ENCODE data around the gene ZNF771. TPM values are rescaled to one million over a fixed set of nuclear protein-coding genes. Genes with fewer than 3 reads are reported as not detected.
A peak's percentile ranks its signal among the peaks of the same experiment; 100 is the strongest.

ZNF771 gene
- 1 to 10 TPM; 4.2 to 6.4 (median 4.9) TPM for polyA plus RNA-seq

- WGBS, 3 donors: 0 to 1% (median 1%) methylated on average over 49 to 65 of the region's 65 CpGs
- H3K27ac ChIP-seq (ENCODE audit: low read depth, low read length): no peak within 1 kb of the TSS
These were observed at the start of gene ZNF771 for GRCh38 chr16:30407102-30407803. Gene ZNF771 (plus strand): TSS chr16:30407606. CDS start chr16:30408054, 448 bp downstream.

GRCh38 chr16:30357715-30358576, 49.5 kb upstream of the ZNF771 start:
- no peak overlapping the region for H3K27ac ChIP-seq (ENCODE audit: low read depth, low read length)
- WGBS, 3 donors: 84 to 87% (median 85%) methylated on average over 35 to 37 of the region's 37 CpGs

- 88 to 94% (median 93%) methylated on average over 9 of the region's 9 CpGs for WGBS, 3 donors
- no peak overlapping the region for H3K27ac ChIP-seq (ENCODE audit: low read depth, low read length)
These were observed 48.8 kb upstream of the ZNF771 start for GRCh38 chr16:30358577-30358936.

- WGBS, 3 donors: 89 to 91% (median 90%) methylated on average over 28 of the region's 28 CpGs
These were observed 48.2 kb upstream of the ZNF771 start for GRCh38 chr16:30358990-30359870.

GRCh38 chr16:30359871-30360170, 47.6 kb upstream of the ZNF771 start:
- no peak overlapping the region for H3K27ac ChIP-seq (ENCODE audit: low read depth, low read length)
- WGBS, 3 donors: 82 to 87% (median 85%) methylated on average over 6 of the region's 6 CpGs

More at GRCh38 chr16:30358990-30359870, 48.2 kb upstream of the ZNF771 start:
- H3K27ac ChIP-seq (ENCODE audit: low read depth, low read length): no peak overlapping the region

GRCh38 chr16:30361180-30361579, 46.2 kb upstream of the ZNF771 start:
- H3K27ac ChIP-seq (ENCODE audit: low read depth, low read length): no peak overlapping the region
- 93 to 97% (median 94%) methylated on average over 7 of the region's 7 CpGs for WGBS, 3 donors

- H3K27ac ChIP-seq (ENCODE audit: low read depth, low read length): no peak overlapping the region
- 83 to 89% (median 87%) methylated on average over 10 of the region's 10 CpGs for WGBS, 3 donors
These were observed 42.2 kb upstream of the ZNF771 start for GRCh38 chr16:30365200-30365599.

GRCh38 chr16:30366511-30366910, 40.9 kb upstream of the ZNF771 start:
- 75 to 85% (median 82%) methylated on average over 4 of the region's 4 CpGs for WGBS, 3 donors
- no peak overlapping the region for H3K27ac ChIP-seq (ENCODE audit: low read depth, low read length)

GRCh38 chr16:30367349-30368009, 39.9 kb upstream of the ZNF771 start:
- no peak overlapping the region for H3K27ac ChIP-seq (ENCODE audit: low read depth, low read length)
- WGBS, 3 donors: 47 to 62% (median 56%) methylated on average over 10 of the region's 10 CpGs

GRCh38 chr16:30368122-30368791, 39.1 kb upstream of the ZNF771 start:
- H3K27ac ChIP-seq (ENCODE audit: low read depth, low read length): no peak overlapping the region
- WGBS, 3 donors: 6% methylated on average over 8 of the region's 8 CpGs

- no peak overlapping the region for H3K27ac ChIP-seq (ENCODE audit: low read depth, low read length)
- WGBS, 3 donors: 6 to 14% (median 8%) methylated on average over 4 of the region's 4 CpGs
These were observed 38.7 kb upstream of the ZNF771 start for GRCh38 chr16:30368792-30369090.

- peak overlapping the region; percentile 36 for H3K27ac ChIP-seq (ENCODE audit: low read depth, low read length)
- WGBS, 3 donors: 0 to 1% (median 1%) methylated on average over 43 to 45 of the region's 45 CpGs
These were observed 38.1 kb upstream of the ZNF771 start for GRCh38 chr16:30369091-30369937.

- H3K27ac ChIP-seq (ENCODE audit: low read depth, low read length): no peak overlapping the region
- WGBS, 3 donors: 1 to 2% (median 1%) methylated on average over 16 to 76 of the region's 76 CpGs
These were observed 37.4 kb upstream of the ZNF771 start for GRCh38 chr16:30369938-30370455.

GRCh38 chr16:30370456-30371247, 36.8 kb upstream of the ZNF771 start, which contains the start of gene TBC1D10B:
Gene TBC1D10B (minus strand): TSS chr16:30370494. CDS start chr16:30370183, 311 bp downstream.
- H3K27ac ChIP-seq (ENCODE audit: low read depth, low read length): peak within 1 kb of the TSS; percentile 36
- WGBS, 3 donors: 0% methylated on average over 40 of the region's 40 CpGs

GRCh38 chr16:30371248-30371816, 36.1 kb upstream of the ZNF771 start:
- no peak overlapping the region for H3K27ac ChIP-seq (ENCODE audit: low read depth, low read length)
- 20 to 25% (median 24%) methylated on average over 11 of the region's 11 CpGs for WGBS, 3 donors
